HG02588 (cell line): ENCODE data around the gene CES4A.
"Not testable (repeated sequence)": the region's sequence is repeated elsewhere in the genome, so short reads cannot be mapped to it uniquely, and the experiment has no call there.

Experiments used
- ATAC-seq: cut with Tn5 transposase; IDR thresholded peaks from one replicate; pipeline ENCODE4 v1.9.1; 2021; ENCODE audit warnings: mild to moderate bottlenecking, moderate library complexity; ENCODE audit not compliant: unreplicated experiment

CES4A gene

DNA sequence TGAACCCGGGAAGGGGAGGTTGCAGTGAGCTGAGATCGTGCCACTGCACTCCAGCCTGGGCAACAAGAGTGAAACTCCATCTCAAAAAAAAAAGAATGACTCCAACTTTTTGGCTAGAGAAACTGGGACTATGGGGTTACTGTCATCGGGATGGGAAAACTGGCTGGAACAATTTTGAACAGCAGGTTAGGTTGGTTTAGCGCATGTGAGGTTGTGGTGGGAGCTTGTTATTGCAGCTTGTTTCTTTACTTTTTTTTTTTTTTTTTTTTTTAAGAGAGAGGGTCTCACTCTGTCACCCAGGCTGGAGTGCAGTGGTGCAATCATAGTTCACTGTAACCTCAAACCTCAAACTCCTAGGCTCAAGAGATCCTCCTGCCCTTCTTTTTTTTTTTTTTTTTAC, 53.1 kb downstream of the CES4A start:
- not testable (repeated sequence) for ATAC-seq

DNA sequence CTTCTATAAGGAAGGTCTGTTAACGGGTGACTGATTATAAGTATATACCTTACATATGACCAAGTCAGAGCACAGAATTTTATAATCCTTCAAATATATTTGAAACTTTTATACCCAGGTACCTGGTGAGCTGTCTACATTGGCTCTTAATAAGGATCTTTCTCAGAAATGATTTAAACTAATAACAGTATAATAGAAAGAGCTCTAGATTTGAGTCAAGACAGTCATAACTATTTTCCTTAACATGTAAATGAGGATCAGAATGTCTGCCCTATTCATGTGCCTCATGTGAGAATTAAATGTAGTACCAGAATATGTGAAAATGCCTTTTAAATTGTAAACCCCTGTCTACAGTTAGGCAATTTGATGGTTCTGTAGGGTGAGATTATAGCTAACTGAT, 55.0 kb downstream of the CES4A start:
- no peak for ATAC-seq

DNA sequence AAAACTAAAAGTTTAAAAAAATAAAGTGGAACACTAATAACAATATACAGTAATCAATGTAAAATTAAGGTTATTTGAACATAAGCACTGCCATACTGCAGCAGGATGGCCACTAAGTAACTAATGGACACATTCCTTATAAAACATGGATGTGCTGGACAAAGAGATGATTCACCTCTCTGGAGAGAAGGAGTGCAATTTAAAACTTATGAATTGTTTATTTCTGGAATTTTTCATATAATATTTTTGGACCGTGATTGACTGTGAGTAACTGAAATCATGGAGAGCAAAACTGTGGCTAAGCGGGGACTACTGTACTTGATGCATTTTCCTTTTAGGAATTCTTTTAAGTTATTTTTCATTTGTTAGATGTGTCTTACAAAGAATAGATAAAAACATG, 62.4 kb downstream of the CES4A start:
- ATAC-seq, result no peak

DNA sequence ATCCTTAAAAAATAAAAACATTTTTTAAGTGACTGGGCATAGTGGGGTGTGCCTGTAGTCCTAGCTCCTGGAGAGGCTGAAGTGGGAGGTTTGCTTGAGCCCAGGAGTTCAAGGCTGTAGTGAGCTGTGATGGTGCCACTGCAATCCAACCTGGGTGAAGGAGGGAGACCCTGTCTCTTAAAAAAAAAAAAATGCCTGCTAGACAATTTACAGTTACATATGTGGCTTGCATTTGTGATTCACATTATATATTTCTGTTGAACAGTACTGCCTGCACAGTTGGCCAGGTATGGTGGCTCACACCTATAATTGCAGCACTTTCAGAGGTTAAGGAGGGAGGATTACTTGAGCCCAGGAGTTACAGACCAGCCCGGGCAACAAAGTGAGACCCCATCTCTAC, 64.0 kb downstream of the CES4A start:
- no peak for ATAC-seq

DNA sequence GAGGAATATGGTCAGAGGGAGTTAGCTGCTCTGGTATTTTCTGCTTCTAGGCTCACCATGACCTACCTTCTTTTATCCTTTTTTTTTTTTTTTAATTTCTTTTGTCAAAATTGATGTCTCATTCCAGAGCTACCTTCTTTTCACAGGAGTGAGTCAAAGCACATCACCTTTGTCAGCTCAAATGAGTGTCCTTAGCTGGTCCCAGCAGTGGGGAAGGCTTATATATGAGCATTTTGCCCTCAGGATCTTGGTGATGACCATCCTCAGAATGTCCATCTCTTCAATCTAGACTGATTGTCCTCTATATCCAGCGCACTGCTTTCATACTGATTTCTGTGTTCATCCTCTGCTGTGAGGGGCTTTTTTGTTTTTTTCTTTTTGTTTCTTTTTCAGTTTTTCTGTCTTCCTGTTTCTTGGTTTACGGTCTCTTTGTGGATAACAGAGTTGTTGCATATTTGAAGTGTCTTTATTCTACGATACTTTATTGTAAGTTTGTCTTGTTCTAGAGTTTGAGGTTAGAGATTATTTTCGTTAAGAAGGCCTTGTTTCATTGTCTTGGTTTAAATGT, 65.5 kb downstream of the CES4A start:
- no peak for ATAC-seq

DNA sequence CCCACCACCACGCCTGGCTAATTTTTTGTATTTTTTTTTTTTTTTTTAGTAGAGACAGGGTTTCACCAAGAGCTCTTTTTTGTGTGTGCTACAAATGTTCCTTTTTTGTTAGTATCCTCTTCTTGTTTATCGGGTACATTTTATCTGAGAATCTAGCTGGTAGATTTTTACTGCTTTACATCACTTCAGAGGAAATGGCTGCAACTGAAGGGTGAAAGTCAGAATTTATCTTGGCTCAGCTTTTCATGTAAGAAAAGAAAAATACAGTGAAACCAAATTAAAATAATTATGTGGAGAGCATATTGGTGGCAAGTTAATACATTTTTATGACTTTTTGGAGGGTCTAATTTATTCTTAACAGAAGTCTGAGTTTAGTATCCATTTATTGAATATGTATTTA, 66.5 kb downstream of the CES4A start:
- ATAC-seq, result no peak

DNA sequence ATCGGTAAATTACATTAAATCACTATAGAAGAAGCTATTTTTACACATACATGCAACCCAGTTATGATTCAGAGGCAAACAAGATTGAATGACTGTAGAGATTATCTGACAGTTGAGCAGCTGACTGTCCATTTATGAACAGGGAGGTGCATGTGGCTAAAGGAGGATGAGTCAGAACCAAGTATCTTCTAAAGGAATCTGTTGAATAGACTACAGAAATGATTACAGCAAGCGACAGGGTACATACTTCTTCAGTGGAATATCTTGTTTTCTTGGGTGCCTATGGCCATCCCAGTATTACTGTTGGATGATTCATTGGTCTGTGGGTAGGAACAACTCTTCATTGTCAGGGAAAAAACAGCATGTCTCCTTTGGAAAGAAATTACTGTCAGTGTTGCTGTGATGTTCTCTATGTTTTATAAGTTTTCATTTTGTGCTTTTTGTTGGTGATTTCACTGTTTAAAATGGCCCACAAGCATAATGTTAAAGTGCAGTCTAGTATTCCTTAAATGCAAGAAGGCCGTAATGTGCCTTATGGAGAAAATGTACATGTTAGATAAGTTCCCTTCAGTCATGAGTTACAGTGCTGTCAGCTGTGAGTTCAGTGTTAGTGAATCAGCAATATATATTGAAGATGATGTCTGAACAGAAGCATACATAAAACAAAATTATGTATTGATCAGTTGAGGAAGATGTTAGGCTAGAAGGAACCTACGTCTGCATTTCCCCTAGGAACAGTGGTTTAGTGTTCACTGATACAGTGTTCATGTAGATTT, 67.5 kb downstream of the CES4A start:
- ATAC-seq, result no peak
